HS-5 (cell line): Measurements from ENCODE around the gene ARVCF.
"Not testable (repeated sequence)": the region's sequence is repeated elsewhere in the genome, so short reads cannot be mapped to it uniquely, and the experiment has no call there.

Source experiments
- DNase-seq: peaks from one replicate; pipeline ENCODE4 v3.0.0-alpha.2; 2012; ENCODE audit warnings: low read depth

ARVCF gene

GRCh38 chr22:19936513-19936912 lies 80.1 kb downstream of the ARVCF start:
- DNase-seq = no peak

- DNase-seq = not testable (repeated sequence)
Observed at GRCh38 chr22:19935123-19935718, 81.4 kb downstream of the ARVCF start.

- DNase-seq = no peak
Observed at GRCh38 chr22:19933341-19934241, 83.0 kb downstream of the ARVCF start.

- no peak for DNase-seq
Observed at GRCh38 chr22:19932367-19933206, 84.0 kb downstream of the ARVCF start.

GRCh38 chr22:19931514-19931913 lies 85.1 kb downstream of the ARVCF start:
- no peak for DNase-seq

- DNase-seq = no peak
Observed at GRCh38 chr22:19930551-19931486, 85.8 kb downstream of the ARVCF start.

- DNase-seq = no peak
Observed at GRCh38 chr22:19929586-19930550, 86.8 kb downstream of the ARVCF start.

GRCh38 chr22:19928207-19928606 lies 88.4 kb downstream of the ARVCF start:
- no peak for DNase-seq

- no peak for DNase-seq
Observed at GRCh38 chr22:19927696-19928095, 88.9 kb downstream of the ARVCF start.

- not testable (repeated sequence) for DNase-seq
Observed at GRCh38 chr22:19926028-19926427, 90.6 kb downstream of the ARVCF start.

GRCh38 chr22:19923914-19924513 lies 92.6 kb downstream of the ARVCF start:
- DNase-seq = no peak

GRCh38 chr22:19921544-19922081 lies 95.0 kb downstream of the ARVCF start:
- DNase-seq = no peak
